Measurements from ENCODE around the gene BCAT1.

DNA sequence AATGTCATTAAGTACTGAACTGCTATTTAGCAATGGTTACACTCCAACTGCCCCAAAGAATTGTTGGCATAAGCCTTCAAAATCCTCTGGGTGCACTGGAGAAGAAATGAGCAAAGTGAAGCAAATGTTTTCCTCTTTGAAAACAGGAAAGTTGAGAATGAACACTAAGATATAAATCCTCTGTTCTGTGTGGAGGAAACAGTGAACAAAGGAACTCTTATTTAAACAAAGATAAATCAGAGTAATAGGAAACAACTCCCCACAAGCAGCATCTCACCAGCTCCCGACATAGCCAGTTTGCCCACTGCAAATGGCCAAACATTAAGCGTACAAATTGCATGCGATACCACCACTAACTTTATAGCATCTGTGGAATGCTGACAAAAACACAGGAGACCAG, 54.0 kb downstream of the BCAT1 start:
- TF ChIP-seq CTCF (IDR thresholded peaks at IDR 0.05) (no peak), REST (IDR thresholded peaks at IDR 0.05; ENCODE audit: insufficient read depth in 1 of 2, low read depth in 2 of 2, low read length in 1 of 2) (no peak), POLR2AphosphoS5 (IDR thresholded peaks at IDR 0.05; ENCODE audit: low read depth, low read length) (no peak), SIN3A (IDR thresholded peaks at IDR 0.05; ENCODE audit: borderline replicate concordance, insufficient read depth, low read depth, low read length) (no peak), TCF7L2 (IDR thresholded peaks at IDR 0.05; ENCODE audit: low read depth, low read length) (no peak)
